GM19025 (cell line): ENCODE data around the gene OSBPL3.
"Not testable (repeated sequence)": the region's sequence is repeated elsewhere in the genome, so short reads cannot be mapped to it uniquely, and the experiment has no call there.

Experiments
- ATAC-seq: cut with Tn5 transposase; IDR thresholded peaks from one replicate; pipeline ENCODE4 v1.9.1; 2021; ENCODE audit warnings: mild to moderate bottlenecking, low read depth, moderate library complexity; ENCODE audit not compliant: unreplicated experiment

The OSBPL3 gene

DNA sequence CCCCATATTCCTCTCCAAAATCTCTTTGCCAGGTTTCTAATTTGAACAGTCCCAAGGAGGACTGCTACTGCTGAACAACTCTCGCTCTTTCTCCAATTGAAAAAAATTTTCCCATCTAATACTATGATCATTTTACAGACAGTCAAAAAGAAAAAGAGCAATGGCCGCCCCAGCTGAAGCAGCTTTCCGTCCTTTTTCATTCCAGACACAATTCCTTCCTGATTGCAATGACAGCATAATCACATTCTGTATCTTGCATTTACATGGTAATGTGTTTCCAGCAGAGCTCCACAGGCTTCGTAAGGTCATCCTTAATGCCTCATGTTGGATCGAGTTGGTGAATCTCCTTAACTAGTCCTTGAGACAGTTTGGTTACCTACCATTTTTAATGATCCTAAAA is 177.7 kb downstream of the OSBPL3 start:
- ATAC-seq = no peak

- no peak for ATAC-seq
Measured at GRCh38 chr7:24801883-24802282, 178.1 kb downstream of the OSBPL3 start.

GRCh38 chr7:24800667-24801066 is 179.3 kb downstream of the OSBPL3 start:
- ATAC-seq = no peak

- no peak for ATAC-seq
Measured at GRCh38 chr7:24800073-24800472, 179.9 kb downstream of the OSBPL3 start.

DNA sequence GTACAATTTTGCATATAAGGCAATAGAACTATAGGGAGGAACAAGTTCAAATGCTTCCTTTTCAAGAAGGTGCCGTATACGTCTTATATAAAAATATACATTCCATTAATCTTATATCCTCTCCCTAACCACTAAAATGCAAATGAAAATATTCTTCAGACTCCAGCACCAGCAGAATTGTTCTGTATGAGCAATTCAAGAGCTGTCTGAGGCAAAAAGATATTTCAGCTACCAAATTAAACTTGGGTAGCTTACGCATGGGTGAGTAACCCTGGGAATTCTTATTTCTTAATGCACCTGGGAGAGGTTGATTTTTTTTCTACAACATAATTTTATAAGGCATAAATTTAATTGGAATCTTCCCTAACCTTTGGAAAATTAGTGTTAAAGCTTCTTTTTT is 180.5 kb downstream of the OSBPL3 start:
- no peak for ATAC-seq

GRCh38 chr7:24798261-24798660 is 181.7 kb downstream of the OSBPL3 start:
- no peak for ATAC-seq

DNA sequence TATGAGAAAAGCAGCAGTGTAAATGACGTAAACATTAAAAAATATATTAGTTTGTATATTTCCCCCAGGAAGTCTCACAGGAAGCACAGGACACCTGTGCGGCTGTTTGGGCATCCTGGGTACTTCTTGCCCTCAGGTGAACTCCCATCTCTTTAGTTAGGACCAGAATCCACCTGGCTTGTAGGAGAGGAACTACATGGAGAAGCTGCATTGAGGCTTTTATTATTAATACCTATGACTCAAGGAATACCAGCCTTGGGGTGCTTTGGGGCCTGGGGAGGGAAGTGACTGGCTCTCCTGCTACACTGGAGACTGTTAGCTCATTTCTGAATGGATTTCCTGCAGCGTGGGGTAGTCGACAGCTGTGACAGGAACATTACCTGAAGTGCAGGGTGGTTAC is 182.7 kb downstream of the OSBPL3 start:
- ATAC-seq = no peak

DNA sequence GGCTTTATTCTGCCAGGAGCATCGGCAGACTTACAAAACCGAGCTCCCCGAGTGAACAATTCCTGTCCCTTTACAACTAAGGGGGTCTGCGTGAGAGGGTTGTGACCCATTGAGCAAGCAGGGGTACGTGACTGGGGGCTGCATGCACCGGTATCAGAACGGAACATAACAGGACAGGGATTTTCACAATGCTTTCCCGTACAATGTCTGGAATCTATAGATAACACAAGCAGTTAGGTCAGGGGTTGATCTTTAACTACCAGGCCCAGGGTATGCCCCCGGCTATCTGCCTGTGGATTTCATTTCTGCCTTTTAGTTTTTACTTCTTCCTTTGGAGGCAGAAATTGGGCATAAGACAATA is 184.6 kb downstream of the OSBPL3 start:
- no peak for ATAC-seq

DNA sequence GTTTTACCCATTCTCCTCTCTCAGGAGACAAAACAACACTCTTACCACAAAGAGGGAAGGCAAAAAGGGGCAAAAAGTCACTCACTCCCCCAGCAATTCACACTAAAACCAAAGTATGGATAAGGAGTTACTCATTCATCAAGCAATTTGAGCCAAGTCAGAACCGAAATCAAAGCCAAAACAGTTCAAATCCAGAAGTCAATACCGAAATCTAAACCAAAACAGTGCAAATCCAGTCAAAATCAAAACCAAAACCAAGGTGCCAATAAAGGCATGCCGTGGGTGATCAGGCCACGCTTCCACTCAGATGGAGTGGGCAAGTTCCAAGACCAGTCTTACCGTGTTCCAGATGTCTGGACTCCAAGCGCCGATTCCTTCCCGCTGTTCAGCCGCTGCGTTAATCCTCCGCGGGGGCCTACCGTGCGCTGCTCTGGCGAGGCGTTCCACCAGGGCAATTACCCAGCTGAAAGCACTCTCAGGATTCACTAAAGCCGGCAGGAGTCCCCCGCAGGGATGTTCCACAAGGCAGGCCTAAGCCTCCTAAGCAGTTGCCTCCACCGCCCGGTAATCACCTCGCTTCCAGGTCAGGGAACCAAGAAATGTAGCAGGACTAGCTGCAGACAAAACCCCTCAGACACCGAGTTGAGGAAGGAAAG is 185.1 kb downstream of the OSBPL3 start:
- not testable (repeated sequence) for ATAC-seq

- ATAC-seq = no peak
Measured at GRCh38 chr7:24793982-24794648, 185.9 kb downstream of the OSBPL3 start.

DNA sequence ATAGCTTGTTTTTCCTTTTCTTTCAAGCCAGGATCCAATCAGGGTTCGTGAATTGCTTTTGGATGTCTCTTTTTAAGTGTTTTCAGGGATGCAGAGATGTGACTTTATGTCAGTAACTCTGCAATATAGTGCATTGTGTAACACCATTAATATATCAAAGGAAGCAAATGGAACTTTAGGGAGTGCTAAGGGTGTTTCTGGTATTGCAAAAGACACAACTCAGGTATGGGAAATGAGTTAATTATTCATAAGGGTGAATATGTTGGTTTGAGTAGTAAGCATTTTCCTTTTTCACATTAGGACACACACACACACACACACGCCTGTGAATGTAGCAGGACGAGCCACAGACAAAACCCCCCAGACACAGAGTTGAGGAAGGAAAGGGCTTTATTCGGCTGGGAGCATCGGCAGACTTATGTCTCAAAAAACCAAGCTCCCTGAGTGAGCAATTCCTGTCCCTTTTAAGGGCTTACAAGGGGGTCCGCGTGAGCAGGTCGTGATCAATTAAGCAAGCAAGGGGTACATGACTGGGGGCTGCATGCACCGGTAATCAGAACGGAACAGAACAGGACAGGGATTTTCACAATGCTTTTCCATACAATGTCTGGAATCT is 190.9 kb downstream of the OSBPL3 start:
- no peak for ATAC-seq

DNA sequence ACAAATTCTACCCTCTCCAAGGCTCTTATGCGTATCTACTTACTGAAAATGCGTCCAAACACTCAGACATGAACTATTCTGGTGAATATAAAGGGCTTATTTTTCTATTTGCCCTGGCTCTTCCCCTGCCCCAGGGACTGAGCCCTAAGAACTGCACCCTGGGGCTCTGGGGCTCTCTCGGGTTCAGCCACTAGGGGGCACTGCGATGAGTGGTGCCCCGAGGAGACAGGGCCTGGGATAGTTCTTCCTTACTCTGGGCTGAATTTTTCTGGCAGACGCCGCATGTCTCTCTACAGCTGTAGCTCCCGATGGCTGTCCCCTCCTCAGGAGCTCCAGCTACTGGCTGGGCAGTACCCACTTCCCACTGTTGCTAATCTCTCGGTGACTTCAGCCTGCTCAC is 191.9 kb downstream of the OSBPL3 start:
- ATAC-seq = no peak

GRCh38 chr7:24786941-24787340 is 193.0 kb downstream of the OSBPL3 start:
- no peak for ATAC-seq

- ATAC-seq = no peak
Measured at GRCh38 chr7:24786306-24786705, 193.7 kb downstream of the OSBPL3 start.

- ATAC-seq = no peak
Measured at GRCh38 chr7:24784277-24784676, 195.7 kb downstream of the OSBPL3 start.

DNA sequence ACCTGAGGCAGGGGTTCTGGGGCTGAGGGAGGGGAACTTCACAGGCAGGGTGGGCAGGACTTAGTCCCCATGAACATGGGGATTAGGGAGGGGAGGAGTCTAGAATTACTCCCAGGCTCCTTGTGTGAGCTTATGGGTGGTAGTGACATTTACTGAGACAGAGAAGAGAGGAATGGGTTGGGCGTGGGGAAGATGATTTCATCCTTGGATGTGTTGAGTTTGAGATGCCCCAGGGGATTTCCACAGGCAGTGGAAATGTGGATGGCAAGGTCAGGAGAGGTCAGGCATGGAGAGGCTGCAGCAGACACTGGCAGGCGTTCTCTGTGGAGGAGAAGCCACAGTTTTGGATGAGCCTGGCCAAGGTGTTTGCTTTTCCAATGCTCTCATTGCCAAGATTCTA is 196.3 kb downstream of the OSBPL3 start:
- ATAC-seq = no peak

GRCh38 chr7:24781106-24781505 is 198.9 kb downstream of the OSBPL3 start:
- no peak for ATAC-seq

GRCh38 chr7:24779283-24779655 is 200.7 kb downstream of the OSBPL3 start:
- no peak for ATAC-seq

DNA sequence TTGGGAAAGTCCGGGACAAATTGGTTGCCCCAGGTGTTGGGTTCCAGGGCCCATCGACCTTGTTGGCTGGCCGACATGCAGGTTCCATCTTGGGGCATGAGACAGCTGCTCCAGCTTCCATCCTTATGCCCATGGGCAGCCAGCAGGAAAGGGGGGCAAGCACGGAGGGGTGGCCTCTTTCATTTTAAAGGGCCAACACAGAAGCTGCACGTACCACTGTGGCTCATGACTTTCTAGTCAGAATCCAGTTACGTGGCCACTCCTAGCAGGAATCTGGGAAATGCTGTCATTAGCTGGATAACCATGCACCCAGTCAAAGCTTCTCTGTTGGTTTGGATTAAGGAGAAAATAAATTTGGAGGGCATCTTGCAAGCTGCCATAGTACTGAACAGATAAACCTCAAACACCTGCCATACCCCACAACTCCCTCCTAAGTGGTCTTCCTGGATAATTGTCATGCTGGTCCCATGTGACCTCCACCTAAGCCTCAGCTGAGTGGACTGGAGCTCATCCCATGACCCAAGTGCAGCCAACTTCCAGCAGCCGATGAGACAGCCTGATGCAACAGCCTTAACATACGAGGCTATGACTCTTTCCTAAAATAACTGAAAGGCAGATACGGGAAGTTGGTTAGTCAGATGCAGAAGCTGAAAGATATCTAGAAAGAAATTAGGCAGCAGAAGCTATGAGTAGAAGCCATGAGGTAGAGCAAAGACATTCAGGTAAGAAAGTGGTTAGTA is 201.3 kb downstream of the OSBPL3 start:
- no peak for ATAC-seq

DNA sequence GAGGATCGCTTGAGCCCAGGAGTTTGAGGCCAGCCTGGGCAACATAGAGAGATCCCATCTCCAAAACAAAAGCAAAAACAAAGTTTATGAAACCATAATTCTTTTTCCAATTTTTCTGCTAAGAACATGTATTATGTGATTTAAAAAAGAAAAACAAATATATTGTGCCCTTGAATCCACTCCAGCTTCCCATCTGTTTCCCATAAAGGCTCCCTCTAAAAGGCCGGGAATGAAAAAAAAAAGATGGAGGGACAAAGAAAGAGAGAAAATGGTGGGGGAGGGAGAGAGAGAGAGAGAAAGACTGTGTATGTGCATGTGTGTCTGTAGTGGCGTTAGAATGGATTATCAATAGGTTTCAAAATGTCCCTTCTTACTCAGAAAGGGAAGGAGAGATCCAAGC is 202.2 kb downstream of the OSBPL3 start:
- no peak for ATAC-seq

GRCh38 chr7:24773646-24774045 is 206.3 kb downstream of the OSBPL3 start:
- ATAC-seq = no peak
